LoVo (cell line): Measurements from ENCODE around the gene REXO1.
A peak's percentile ranks its signal among the peaks of the same experiment; 100 is the strongest.

Experiments used
- DNase-seq: peaks from one replicate; pipeline ENCODE4 v3.0.0-alpha.2; 2016; ENCODE audit warnings: low spot score

The REXO1 gene

GRCh38 chr19:1828279-1829238, 19.7 kb downstream of the REXO1 start:
- no peak for DNase-seq

- no peak for DNase-seq
These were observed 20.6 kb downstream of the REXO1 start for GRCh38 chr19:1827566-1828278.

- no peak for DNase-seq
These were observed 21.4 kb downstream of the REXO1 start for GRCh38 chr19:1826557-1827521.

- DNase-seq: peak; percentile 45
These were observed 22.2 kb downstream of the REXO1 start for GRCh38 chr19:1825909-1826556.

GRCh38 chr19:1824252-1824622, 24.0 kb downstream of the REXO1 start:
- no peak for DNase-seq

GRCh38 chr19:1823539-1824251, 24.6 kb downstream of the REXO1 start:
- no peak for DNase-seq

- no peak for DNase-seq
These were observed 25.3 kb downstream of the REXO1 start for GRCh38 chr19:1823020-1823419.

GRCh38 chr19:1822210-1822609, 26.1 kb downstream of the REXO1 start:
- DNase-seq: no peak

GRCh38 chr19:1819341-1820255, 28.7 kb downstream of the REXO1 start:
- DNase-seq: no peak

- no peak for DNase-seq
These were observed 29.6 kb downstream of the REXO1 start for GRCh38 chr19:1818549-1819195.

- no peak for DNase-seq
These were observed 30.6 kb downstream of the REXO1 start for GRCh38 chr19:1817553-1818179.

GRCh38 chr19:1816530-1817298, 31.6 kb downstream of the REXO1 start:
- no peak for DNase-seq

- no peak for DNase-seq
These were observed 32.4 kb downstream of the REXO1 start for GRCh38 chr19:1815605-1816529.

GRCh38 chr19:1814833-1815604, 33.3 kb downstream of the REXO1 start:
- DNase-seq: no peak

- no peak for DNase-seq
These were observed 33.9 kb downstream of the REXO1 start for GRCh38 chr19:1814391-1814790.
